Activated T-helper 17 cell treated with anti-CD3 and anti-CD28 coated beads, Interleukin-2, amount 50 U/mL, for 72 hours (primary cell): Measurements from ENCODE around the gene CXCR3. TPM values are rescaled to one million over a fixed set of nuclear protein-coding genes. Genes with fewer than 3 reads are reported as not detected.
A peak's percentile ranks its signal among the peaks of the same experiment; 100 is the strongest.
"Not testable (repeated sequence)": the region's sequence is repeated elsewhere in the genome, so short reads cannot be mapped to it uniquely, and the experiment has no call there.

Experiments used
- ATAC-seq: fragments of 150-1000 bp; cut with Tn5 transposase; replicated peaks from 2 replicates; pipeline ENCODE4 v1.10.0; 2021; ENCODE audit warnings: mild to moderate bottlenecking, moderate library complexity
- H3K27ac Mint-ChIP-seq: one replicate; pipeline ENCODE4 v1.8.0; 2022; ENCODE audit warnings: mixed read lengths
- H3K27me3 Mint-ChIP-seq: one replicate; pipeline ENCODE4 v1.8.0; 2022; ENCODE audit warnings: mixed read lengths
- H3K36me3 Mint-ChIP-seq: one replicate; pipeline ENCODE4 v1.8.0; 2022; ENCODE audit warnings: low read depth, mild to moderate bottlenecking, mixed read lengths
- H3K4me1 Mint-ChIP-seq: one replicate; pipeline ENCODE4 v1.8.0; 2022; ENCODE audit warnings: mixed read lengths
- H3K4me3 Mint-ChIP-seq: one replicate; pipeline ENCODE4 v1.8.0; 2022; ENCODE audit warnings: mild to moderate bottlenecking, mixed read lengths
- H3K9me3 Mint-ChIP-seq: one replicate; pipeline ENCODE4 v1.8.0; 2022; ENCODE audit warnings: mixed read lengths
- total RNA-seq, 2 donors: library from RNA; stranded (reverse); gene quantifications; one replicate each; pipeline ENCODE4 v1.2.3, GENCODE V29; 2022

Gene CXCR3
- total RNA-seq: 1 to 10 TPM; 4.5 to 9.9 TPM

GRCh38 chrX:71618303-71618721 is at the start of gene CXCR3:
TSS of gene CXCR3 (minus strand) at chrX:71618511. CDS start at chrX:71618449, 62 bp downstream.
- Mint-ChIP-seq H3K27me3 (no peaks in the 10 kb centered on the region), H3K4me1 (peaks cover 21% of the 10 kb centered on the region), H3K27ac (peak within 1 kb of the TSS; percentile 93), H3K9me3 (no peaks in the 10 kb centered on the region), H3K4me3 (peak within 1 kb of the TSS; percentile 78), H3K36me3 (peaks cover 51% of the 10 kb centered on the region)
- peak; percentile 70 for ATAC-seq

DNA sequence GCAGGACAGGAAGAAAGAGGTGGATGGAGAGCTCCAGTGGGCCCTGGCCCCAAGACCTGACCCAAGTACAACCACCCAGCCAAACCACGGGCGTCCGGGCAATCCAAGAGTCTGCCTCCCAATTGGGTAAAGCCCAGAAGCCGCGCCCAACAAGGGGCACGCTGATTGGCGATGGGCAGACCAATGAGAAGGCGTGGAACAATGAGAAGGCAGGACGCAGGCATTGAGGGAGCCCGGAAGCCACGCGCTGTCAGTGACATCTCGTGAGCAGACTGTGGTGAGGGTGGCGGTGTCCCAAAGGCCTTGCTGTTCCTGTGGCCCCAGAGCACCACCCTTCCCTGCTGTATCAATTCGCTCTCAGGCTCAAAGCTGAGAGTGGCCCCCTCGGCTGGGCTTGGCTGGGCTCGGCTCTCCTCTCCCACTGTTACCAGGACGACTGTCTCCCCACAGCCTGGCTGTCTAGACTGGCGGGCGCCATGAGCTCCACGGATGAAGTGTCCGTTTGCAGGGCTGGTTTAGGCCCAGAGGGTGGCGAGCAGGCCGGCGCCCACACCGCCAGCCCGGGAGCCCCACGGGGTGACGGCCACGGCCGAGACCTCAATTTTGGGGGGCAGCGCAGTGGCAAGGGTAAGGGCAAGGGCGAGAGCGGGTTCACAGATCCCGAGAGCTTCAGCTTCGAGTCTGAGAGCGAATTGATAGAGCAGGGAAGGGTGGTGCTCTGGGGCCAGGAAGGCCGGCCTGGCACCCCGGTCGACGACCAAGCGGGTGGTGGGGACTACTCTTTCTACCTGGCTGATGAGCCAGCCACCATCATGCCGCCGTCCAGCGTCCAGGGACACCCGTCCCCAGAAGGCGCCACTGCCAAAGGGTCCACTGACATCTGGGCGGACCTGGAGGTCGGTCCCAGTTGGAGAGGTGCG is 49.3 kb upstream of the CXCR3 start, which contains the start of gene LOC101059915:
Gene LOC101059915, plus strand, starts transcription at position 219 of the 920 bp plus-strand sequence.
- Mint-ChIP-seq H3K36me3 (no peaks in the 10 kb centered on the region), H3K9me3 (no peaks in the 10 kb centered on the region), H3K27me3 (no peaks in the 10 kb centered on the region), H3K27ac (no peak within 1 kb of the TSS), H3K4me1 (peaks cover 16% of the 10 kb centered on the region), H3K4me3 (no peak within 1 kb of the TSS)
- ATAC-seq: no peak

- peaks cover 16% of the 10 kb centered on the region for H3K4me1 Mint-ChIP-seq
- no peaks in the 10 kb centered on the region for H3K36me3 Mint-ChIP-seq
- H3K27me3 Mint-ChIP-seq: no peaks in the 10 kb centered on the region
- H3K27ac Mint-ChIP-seq: no peak overlapping the region
- no peaks in the 10 kb centered on the region for H3K9me3 Mint-ChIP-seq
- no peak for ATAC-seq
- no peak overlapping the region for H3K4me3 Mint-ChIP-seq
Observed at GRCh38 chrX:71666240-71667223, 48.2 kb upstream of the CXCR3 start.

DNA sequence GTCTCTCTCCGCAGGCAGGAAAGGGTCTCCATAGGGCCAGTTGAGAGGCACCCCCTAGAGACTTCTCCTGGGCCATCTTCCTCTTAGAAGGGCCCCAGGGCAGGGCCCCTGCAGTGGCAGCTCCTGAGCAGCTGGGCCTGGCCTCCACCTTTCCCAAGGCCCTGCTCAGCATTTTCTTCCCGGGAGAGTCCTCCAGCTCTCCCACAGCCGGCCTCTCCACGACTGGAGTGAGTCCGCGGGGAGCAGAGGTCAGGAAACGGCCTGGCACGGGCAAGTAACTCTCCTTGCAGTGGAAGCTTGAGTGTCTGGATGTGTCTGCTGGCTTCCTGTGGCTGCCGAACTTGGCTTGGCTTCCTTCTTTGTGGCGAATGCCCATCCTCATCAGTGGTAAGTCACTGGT is 47.4 kb upstream of the CXCR3 start:
- Mint-ChIP-seq H3K27ac (no peak overlapping the region), H3K4me3 (no peak overlapping the region), H3K9me3 (no peaks in the 10 kb centered on the region), H3K36me3 (no peaks in the 10 kb centered on the region), H3K27me3 (no peaks in the 10 kb centered on the region), H3K4me1 (peaks cover 10% of the 10 kb centered on the region)
- ATAC-seq: no peak

DNA sequence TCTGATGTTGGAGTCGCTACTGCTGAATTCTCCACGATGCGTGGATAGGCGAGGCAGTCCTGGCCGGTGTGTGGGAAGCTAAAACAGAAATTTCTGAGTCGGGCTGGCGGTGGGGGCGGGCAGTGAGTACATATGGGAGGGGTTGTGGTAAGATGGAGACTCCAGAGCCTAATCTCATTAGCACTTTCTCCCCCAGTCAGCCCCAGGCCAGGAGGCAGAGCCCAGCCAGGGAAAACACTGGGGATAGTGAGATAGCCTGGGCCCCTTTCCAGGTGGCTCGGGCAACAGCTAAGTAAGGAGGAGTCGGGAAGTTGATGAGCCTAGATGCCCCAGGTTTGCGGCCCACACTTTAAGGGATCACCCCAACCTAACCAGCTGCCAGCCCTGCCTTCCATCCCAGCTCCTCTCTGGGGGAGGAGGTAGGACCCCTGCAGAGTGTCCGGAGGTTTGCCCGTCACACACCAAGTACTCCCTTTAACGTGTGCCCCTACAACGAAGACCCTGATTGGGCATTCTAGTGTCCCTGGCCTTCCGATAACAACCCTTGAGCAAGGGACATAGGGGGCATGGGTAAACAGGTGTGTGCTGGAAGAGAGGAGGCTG is 46.7 kb upstream of the CXCR3 start:
- no peak overlapping the region for H3K4me3 Mint-ChIP-seq
- no peak for ATAC-seq
- H3K9me3 Mint-ChIP-seq: no peaks in the 10 kb centered on the region
- peaks cover 7% of the 10 kb centered on the region for H3K4me1 Mint-ChIP-seq
- H3K36me3 Mint-ChIP-seq: no peaks in the 10 kb centered on the region
- no peaks in the 10 kb centered on the region for H3K27me3 Mint-ChIP-seq
- H3K27ac Mint-ChIP-seq: no peak overlapping the region

GRCh38 chrX:71664202-71664601 is 45.9 kb upstream of the CXCR3 start:
- H3K4me3 Mint-ChIP-seq, H3K27me3 Mint-ChIP-seq, H3K9me3 Mint-ChIP-seq, ATAC-seq, H3K36me3 Mint-ChIP-seq, H3K4me1 Mint-ChIP-seq, H3K27ac Mint-ChIP-seq: not testable (repeated sequence)

- H3K36me3 Mint-ChIP-seq, H3K27me3 Mint-ChIP-seq, H3K4me1 Mint-ChIP-seq, H3K9me3 Mint-ChIP-seq: not testable (repeated sequence)
- ATAC-seq: peak; percentile 67
- Mint-ChIP-seq H3K27ac (peak overlapping the region; percentile 59), H3K4me3 (peak overlapping the region; percentile 55)
Observed at GRCh38 chrX:71663238-71663637, 44.9 kb upstream of the CXCR3 start.

DNA sequence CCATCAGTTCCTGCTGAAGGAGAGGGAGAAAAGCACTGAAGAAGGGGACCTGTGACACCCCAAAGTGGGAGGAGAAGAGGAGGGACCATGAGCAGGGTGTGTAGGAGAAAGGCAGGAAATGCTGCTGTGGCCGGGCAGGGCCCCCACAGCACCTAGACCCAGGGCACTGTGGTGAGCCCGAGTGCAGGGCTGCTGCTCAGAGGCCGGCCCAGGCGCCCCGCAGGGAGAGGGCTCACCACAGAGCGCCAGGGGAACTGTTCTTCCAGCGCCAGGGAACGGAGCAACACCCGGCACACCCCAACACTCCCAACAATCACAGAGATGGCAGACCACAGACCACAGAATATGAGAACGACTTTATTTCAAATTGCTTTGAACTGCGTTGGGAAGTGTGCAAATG is 44.3 kb upstream of the CXCR3 start:
- peak overlapping the region; percentile 55 for H3K4me3 Mint-ChIP-seq
- not testable (repeated sequence) for H3K27me3 Mint-ChIP-seq, H3K36me3 Mint-ChIP-seq, H3K4me1 Mint-ChIP-seq, H3K9me3 Mint-ChIP-seq
- peak overlapping the region; percentile 59 for H3K27ac Mint-ChIP-seq
- peak; percentile 44 for ATAC-seq

GRCh38 chrX:71661919-71662318 is 43.6 kb upstream of the CXCR3 start:
- Mint-ChIP-seq H3K27me3 (no peaks in the 10 kb centered on the region), H3K36me3 (no peaks in the 10 kb centered on the region), H3K27ac (no peak overlapping the region), H3K9me3 (no peaks in the 10 kb centered on the region), H3K4me1 (peaks cover 11% of the 10 kb centered on the region), H3K4me3 (peak overlapping the region; percentile 55)
- ATAC-seq: no peak

DNA sequence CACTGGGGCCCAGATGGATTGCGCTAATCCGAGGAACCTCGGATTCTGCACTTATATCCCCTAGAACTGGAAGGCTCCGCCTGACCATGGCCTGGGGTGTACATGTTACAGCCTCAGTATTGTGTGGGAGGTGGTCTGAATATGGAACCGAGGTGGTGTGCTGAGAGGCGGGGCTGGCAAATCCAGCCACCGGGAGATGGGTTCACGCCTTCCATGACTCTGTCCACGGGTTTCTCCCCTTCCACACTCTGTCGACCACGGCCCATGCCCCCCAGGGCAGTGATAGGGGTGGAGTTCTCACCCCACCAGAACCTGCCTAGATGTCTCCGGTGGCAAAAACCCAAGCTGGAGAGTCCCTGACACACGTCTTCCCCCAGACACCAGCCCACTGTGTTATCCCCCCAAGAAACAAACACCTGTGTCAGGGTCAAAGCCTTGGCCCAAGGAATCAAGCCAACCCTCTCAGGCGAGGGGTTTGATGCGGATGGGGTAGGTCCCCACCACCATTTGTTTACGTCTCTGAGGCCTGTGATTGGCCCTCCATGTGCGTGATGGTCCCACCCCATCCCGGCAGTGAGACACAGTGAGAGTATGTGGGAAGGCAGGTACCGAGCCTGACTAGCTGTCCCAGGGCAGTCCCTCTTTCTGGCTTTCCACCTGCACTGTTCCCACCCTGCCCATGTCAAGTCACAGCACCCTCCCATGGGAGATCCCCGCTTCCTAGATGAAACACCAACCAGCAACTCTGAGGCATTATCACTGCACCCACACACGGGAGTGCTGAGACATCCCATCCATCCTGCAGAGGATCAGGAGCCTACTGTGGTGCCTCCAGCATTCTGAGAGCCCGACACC is 42.5 kb upstream of the CXCR3 start:
- no peaks in the 10 kb centered on the region for H3K9me3 Mint-ChIP-seq
- no peak overlapping the region for H3K27ac Mint-ChIP-seq
- H3K4me1 Mint-ChIP-seq: peaks cover 16% of the 10 kb centered on the region
- no peaks in the 10 kb centered on the region for H3K27me3 Mint-ChIP-seq
- peak; percentile 23 for ATAC-seq
- no peak overlapping the region for H3K4me3 Mint-ChIP-seq
- no peaks in the 10 kb centered on the region for H3K36me3 Mint-ChIP-seq

GRCh38 chrX:71659959-71660358 is 41.6 kb upstream of the CXCR3 start:
- Mint-ChIP-seq H3K9me3 (no peaks in the 10 kb centered on the region), H3K4me1 (peaks cover 16% of the 10 kb centered on the region), H3K27me3 (no peaks in the 10 kb centered on the region), H3K4me3 (no peak overlapping the region), H3K27ac (no peak overlapping the region), H3K36me3 (no peaks in the 10 kb centered on the region)
- no peak for ATAC-seq

DNA sequence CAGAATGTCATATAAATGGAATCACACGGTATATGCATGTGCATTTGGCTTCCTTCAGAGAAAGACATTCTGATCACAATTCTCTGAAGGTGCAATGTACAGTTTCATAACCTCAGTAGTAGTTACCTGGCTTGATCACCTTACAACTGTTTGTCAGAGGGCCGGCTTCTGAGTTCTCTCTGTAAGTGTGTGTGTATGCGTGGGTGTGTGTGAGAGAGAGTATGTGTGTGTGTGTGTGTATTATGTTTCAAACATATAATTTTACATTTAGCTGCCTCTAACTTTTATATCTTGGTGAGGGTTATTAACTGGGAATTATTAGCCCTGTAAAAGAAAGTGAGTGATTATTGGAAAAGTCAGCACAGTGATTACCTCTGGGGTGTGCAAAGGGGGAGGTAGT is 41.0 kb upstream of the CXCR3 start:
- no peak for ATAC-seq
- Mint-ChIP-seq H3K4me1 (peaks cover 16% of the 10 kb centered on the region), H3K27ac (no peak overlapping the region), H3K9me3 (no peaks in the 10 kb centered on the region), H3K36me3 (no peaks in the 10 kb centered on the region), H3K4me3 (no peak overlapping the region), H3K27me3 (no peaks in the 10 kb centered on the region)

GRCh38 chrX:71657267-71657666 is 39.0 kb upstream of the CXCR3 start:
- Mint-ChIP-seq H3K4me3 (no peak overlapping the region), H3K9me3 (no peaks in the 10 kb centered on the region), H3K27ac (no peak overlapping the region), H3K36me3 (no peaks in the 10 kb centered on the region), H3K4me1 (peaks cover 10% of the 10 kb centered on the region), H3K27me3 (no peaks in the 10 kb centered on the region)
- ATAC-seq: no peak
